GM18502 (cell line): ENCODE results near the gene TXNDC11.

Source experiments
- ATAC-seq: cut with Tn5 transposase; IDR thresholded peaks from one replicate; pipeline ENCODE4 v1.9.1; 2021; ENCODE audit warnings: mild to moderate bottlenecking; ENCODE audit not compliant: unreplicated experiment, poor library complexity

TXNDC11 gene

DNA sequence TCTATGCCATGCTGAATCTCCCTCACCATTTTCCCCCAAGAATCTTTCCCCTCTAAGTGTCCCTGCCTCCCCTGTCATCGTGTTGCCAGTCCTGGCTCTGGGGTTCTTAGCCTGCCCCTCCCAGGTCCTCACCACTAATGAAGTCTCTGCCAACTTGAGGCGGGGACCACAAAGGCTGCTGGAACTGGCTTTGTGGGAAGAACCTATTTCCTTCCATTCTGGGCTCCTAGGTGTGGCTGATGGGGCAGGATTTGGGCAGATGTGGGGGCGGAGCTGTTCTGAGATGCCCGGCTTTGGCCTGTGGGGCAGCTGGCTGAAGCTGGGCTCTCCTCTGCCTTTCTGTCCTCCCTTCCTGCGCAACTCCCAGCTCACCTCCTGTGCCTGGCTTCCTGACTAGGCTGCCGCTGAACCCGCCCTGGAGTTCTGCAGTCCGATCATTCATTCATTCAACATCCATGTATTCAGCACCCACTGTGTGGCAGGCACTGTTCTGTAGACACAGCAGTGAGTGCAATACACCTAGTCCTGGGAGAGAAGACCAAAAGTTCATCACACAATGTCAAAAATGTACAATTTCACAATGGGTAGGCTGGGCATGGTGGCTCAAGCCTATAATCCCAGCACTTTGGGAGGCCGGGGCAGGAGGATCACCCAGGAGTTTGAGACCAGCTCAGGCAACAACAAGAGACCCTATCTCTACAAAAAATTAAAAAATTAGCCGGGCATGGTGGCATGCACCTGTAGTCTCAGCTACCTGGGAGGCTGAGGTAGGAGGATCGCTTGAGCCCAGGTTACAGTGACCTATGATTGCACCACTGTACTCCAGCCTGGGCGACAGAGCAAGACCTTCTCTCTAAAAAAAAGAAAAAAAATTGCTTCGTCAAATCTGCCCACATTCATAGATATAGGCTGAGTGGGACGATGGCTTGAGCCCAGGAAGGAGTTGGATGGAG, 76.3 kb downstream of the TXNDC11 start:
- no peak for ATAC-seq

DNA sequence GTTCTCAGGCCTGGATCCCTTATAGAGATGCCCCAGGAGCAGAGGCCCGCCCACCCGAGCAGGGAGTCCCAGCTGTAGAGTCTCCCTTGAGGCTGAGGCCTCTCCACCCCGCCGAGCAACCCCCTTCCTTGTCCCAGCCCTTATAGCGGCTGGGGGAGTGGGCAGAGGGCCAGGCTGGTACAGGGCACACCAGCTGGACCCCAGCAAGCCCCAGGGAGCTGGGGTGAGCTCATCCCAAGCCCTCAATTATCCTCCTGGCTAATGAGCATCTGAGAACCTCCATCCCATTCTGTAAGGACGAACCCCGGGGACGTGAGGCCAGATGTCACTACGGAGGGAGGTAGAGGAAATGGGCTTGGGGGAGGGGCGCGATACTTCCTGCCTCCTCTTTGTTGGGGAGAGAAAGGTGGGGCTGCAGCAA, 77.6 kb downstream of the TXNDC11 start:
- ATAC-seq: no peak

DNA sequence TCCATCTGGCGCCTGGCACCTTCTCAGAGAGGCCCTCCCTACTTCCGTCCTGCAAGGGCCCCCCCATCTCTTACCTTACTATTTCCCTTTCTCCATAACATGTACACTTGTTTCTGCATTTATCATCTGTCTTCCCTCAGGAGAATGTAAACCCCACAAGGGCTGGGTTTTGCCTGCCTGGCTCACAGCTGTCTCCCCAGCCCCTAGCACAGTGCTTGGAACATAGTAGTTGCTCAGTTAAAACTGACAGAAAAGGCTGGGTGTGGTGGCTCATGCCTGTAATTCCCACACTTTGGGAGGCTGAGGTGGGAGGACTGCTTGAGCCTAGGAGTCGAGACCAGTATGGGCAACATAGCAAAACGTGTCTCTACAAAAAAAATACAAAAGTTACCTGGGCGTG, 80.1 kb downstream of the TXNDC11 start:
- no peak for ATAC-seq

DNA sequence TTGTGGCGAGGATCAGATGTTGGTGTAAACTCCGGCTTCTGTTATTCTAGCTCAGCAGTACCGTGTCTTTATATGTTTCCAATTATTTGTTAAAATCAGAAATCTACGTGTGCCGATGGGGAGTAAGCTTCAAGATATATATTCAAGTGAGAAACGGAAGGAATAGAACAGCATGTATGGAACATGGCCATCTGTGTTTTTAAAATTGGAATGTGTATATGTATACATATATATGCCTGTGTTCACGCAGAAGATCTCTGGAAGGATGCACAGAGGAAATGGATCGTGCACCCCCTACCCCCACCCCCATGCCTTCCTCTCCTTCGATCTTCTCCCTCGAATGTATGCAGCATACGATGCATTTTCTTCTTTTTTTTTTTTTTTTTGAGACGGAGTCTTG, 82.1 kb downstream of the TXNDC11 start:
- no peak for ATAC-seq

DNA sequence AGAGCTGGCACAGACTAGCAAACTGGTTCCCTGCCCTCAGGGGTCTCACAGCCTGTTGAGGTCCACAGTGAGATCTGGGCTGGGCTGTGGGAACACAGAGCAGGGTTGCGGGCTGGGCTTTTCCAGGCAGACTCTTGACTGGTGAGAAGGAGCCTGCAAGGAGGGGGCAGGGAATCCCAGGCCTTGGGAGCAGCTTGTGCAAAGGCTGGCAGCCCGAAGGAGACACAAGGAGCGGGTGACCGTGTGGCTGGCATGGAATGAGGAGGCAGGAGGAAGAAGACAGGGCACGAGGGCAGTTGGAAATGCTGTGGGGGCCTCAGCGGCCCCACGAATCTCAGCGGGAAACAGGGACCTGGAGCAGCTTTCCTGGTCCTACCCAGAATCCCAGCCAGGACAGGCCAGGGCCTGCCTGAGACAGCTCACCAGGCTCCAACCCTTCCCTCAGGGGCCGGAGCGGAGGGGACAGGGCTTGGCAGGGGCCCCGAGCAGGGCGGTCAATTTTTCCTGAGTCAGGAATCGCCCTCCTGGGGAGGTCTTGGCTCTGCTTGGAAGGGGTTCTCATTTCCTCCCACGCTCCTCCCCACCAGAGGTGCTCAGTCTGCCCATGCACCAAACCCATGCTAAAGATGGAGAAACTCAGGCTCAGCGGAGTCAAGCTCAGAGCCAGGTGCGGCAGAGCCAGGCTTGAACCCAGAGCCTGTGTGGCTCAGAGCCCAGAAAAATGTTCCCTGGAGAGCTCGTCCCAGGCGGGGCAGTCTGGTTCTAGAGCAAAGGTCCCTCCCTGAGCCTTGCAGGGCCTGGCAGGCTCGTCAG, 83.6 kb downstream of the TXNDC11 start:
- ATAC-seq: no peak

DNA sequence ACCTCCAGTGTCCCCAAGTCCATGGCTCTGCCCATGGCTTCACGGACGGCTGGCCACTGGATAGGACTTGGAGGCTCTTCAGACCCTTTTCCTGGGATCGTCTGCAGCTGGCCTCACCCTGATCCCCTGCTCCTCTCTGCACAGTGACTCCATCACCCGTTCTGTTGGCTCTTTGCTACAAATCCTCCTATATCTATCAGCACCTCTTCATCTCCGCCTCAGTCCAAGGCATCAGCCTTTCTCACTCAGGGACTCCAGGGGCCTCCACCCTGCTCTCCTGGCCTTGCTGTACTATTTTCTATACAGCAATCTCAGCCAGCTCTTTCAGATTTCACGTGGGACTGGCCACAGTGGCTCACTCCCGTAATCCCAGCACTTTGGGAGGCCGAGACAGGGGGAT, 85.1 kb downstream of the TXNDC11 start:
- ATAC-seq: no peak

DNA sequence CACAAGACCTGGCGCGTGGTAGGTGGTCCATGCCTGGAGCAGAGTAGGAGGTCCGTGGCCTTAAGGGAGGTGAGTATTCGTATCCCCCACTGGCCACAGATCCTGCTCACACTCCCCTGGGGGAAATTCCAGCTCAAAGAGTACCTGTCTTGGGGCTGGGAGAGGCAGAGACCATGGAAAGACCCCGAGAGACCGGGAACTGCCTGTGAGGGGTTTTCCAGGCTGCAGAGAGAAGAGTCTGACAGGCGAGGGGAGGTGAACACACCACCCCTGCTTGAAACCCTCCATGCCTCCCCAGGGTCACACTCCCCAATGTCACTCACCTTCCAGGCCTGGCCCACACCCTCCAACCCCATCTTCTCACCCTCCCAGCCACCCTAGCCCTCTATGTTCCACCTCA, 87.0 kb downstream of the TXNDC11 start:
- ATAC-seq: no peak

DNA sequence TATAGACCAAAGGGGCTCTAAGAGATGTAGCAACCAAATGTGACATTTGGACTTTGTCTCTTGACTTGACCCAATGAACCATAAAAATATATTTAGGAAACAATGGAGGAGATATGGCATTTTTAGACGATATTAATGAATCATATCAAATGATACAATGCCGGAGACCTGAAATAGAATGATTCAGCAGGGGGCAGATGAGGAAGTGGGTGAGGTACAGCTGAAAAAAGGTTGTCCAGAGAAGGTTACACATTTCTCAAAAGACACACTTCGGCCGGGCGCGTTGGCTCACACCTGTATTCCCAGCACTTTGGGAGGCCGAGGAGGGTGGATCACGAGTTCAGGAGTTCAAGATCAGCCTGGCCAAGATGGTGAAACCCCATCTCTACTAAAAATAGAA, 90.9 kb downstream of the TXNDC11 start:
- ATAC-seq: no peak

DNA sequence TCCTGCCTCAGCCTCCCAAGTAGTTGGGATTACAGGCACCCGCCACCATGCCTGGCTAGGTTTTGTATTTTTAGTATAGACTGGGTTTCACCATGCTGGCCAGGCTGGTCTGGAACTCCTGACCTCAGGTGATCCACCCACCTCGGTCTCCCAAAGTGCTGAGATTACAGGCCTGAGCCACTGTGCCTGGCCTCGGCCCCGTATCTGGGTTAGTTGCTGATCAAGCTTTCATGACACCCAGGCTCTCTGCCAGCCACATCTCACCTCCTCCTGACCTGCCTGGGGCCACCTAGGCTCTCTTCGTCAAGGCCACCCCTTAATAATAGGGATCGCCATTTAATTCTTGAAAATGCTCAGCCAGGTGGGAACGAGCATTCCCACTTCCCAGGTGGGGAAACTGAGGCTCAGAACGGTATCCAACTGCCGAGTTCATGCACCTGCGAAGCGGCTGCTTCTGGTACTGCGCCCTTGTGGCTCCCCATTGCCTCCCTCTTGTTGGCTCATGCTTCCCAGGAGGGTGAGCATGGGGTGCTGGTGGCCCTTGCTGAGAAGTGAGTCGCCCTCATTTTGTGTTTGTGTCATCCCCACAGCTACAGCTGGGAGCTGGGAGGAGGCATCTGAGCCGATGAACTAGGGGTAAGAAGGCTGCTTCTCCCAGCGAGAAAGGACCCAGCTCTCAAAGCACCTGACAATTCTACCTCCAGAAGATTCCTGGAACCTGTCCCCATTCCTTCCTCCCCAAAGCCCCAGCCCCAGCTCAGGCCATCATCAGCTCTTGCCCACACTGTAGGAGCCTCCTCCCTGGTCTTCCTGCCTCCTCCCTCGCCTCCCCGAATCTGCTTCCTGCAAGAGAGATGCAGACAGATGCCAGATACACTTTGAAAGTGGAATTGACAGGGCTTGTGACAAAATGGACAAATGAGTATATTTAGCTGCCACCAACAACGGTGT, 91.7 kb downstream of the TXNDC11 start:
- no peak for ATAC-seq

DNA sequence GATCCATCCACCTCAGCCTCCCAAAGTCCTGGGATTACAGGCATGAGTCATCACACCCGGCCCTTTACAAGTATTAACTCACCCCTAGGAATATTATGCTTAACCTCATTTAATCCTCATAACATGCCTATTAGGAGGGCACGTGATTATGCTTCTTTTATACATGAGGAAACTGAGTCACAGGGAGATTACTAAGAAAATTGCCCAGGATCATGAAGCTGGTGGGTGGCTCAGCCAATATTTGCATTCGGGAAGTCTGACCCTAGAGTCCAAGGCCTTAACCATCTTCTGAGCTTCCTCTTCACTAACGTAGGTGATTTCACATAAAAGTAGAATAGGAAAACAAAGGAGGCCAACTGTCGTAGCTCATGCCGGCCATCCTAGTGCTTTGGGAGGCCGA, 93.4 kb downstream of the TXNDC11 start:
- no peak for ATAC-seq

DNA sequence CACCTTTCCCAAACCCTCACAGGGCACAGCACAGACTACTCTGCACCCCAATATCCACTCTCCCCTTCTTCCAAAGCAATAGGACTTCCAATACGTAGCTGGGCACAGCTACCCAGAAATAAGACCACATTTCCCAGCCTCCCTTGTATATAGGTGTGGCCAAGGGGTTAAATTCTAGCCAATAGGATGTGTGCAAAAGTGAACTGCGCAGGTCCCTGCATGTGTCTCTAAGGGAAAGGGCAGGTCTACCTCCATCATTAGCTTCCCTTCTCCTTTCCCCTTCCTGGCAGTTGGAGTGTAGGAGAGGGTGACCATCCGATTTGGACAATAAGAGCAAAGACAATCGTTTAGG, 99.9 kb downstream of the TXNDC11 start:
- no peak for ATAC-seq

DNA sequence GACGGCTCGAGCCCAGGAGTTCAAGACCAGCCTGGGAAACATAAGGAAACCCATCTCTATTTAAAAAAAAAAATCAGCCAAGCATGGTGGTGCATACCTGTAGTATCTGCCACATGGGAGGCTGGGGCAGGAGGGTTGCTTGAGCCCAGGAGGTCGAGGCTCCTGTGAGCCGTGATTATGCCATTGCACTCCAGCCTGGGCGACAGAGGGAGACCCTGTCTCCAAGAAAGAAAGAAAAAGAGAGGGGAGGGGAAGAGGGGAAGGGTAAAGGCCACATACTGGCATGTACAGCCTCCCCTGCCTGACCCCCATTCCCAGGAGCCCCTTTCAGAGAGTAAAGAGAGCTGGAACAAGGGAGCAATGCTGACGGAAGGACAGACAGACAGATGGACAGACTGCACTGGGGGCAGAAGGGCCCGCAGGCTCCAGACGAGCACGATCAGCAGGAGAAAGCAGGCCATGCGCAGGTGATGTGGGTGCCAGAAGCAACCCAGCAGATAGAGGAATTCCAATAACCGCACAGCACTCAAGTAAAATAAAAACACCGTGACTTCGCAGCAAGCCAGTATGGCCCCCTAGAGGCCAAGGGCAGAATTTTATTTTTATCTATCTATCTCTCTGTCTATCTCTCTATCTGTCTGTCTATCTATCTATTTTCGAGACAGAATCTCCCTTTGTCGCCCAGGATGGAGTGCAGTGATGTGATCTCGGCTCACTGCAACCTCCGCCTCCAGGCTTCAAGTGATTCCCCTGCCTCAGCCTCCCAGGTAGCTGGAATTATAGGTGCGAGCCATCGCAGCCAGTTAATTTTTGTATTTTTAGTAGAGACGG, 101.5 kb downstream of the TXNDC11 start:
- ATAC-seq: no peak

DNA sequence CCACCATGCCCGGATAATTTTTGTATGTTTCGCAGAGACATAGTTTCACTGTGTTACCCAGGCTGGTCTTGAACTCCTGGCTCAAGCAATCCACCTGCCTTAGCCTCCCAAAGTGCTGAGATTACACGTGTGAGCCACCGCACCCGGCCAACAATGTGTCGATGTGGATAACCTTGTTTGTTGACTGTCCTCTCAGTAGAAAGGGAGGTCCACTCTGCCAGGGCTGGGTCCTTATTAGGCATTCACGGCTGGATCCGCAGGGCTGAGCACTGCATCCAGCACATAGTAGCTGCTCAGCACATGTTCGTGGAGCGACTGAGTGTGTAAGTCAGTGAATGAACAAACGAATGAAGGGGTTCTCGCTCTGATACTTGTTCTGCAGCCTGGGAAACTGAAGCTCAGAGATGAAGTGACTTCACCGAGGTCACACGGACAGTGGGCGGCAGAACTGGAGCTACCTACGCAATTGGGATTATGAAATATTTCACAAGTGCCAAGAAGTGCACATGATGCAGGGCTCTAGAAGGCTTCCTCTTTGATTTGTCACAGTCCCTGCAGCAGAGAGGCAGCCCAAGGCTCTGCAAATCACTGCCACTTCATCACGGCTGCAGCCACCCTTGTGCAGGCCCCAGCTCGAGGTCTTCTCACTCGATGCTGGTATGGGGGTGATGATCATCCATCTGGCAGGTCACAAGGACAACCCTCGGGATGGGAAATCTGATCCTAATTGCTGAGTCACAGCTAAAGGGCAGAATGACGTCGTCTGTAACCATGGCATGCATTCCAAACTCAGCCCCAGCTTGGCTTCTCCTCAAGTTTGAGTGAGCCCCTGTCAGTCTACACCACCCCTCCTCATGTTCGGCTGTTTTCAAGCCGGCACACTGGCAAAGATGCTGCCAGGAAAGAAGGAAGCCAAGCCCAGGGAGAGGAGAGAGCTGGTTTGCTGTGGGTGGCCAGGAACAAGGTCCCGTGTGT, 102.4 kb downstream of the TXNDC11 start:
- no peak for ATAC-seq

DNA sequence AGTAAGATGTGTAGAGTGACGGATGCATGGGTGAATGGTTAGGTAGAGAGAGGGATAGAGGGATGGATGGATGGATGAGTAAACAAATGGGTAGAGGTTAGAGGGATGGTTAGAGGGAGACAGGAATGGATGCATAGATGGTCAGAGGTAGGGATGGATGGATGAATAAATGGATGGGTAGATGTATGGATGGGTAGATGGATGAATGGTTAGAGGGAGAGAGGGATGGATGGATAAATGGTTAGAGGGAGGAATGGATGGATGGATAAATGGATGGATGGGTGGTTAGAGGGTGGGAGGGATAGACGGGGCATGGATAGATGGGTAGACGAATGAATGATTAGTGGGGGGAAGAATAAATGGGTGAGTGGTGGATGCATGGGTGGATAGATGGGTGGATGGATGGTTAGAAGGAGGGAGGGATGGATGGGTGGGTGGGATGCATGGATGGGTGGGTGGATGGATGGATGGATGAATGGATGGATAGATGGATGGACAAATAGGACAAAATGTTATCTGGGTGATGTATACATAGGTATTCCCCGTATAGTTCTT, 103.6 kb downstream of the TXNDC11 start:
- no peak for ATAC-seq

DNA sequence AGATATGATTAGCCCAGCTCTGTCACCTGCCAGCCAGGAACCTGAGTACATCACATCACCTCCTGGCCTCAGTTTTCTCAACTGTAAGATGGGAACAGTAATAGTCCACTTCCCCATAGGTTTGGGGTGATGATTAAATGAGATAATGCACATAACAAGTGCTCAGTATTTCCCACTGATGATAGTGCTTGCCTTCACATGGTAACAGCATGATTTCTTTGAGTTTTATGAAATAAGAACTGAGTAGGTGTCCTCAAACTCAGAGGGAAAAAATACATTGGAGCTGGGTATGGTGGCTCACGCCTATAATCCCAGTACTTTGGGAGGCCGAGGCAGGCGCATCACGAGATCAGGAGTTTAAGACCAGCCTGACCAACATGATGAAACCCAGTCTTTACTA, 104.5 kb downstream of the TXNDC11 start:
- ATAC-seq: no peak

DNA sequence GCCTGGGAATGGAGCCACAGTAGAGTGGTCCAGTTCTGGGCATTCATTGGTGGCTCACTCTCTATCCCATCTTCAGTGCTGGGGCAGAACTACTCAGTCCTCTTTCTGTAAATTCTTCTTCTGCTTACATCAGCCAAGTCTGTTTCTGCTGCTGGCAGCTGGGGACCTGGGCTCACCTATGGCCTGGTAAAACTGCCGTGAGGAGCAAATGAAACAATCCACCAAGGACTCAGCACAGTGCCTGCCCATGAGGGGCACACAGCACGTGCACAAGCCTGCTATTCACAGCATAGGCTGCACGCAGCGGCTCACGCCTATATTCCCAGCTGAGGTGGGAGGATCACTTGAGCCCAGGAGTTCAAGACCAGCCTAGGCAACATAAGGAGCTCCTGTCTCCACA, 105.3 kb downstream of the TXNDC11 start:
- no peak for ATAC-seq

DNA sequence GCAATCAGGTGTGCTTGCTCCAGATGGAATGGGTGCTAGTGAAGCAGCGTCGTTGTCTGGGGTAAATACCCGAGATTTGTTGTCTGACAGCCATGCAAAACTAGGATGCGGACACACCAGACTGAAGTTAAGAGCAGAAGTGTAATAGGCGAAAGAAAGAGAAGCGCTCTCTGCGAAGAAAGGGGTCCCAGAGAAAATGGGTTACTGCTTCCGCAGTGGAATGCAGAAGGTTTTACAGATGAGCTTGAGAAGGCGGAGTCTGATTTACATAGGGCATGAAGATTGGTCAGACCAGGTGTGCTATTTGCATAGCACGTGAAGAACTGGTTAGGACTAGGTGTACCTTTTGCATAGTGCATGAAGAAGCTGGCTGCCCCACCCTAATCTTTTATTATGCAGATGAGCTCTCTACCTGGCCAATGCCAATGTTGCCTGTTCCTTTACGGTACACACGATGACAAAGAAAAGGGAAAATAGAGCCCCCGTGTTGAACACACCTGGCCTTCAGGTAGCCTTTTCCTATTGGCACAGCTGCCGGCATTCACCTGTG, 106.4 kb downstream of the TXNDC11 start:
- no peak for ATAC-seq

DNA sequence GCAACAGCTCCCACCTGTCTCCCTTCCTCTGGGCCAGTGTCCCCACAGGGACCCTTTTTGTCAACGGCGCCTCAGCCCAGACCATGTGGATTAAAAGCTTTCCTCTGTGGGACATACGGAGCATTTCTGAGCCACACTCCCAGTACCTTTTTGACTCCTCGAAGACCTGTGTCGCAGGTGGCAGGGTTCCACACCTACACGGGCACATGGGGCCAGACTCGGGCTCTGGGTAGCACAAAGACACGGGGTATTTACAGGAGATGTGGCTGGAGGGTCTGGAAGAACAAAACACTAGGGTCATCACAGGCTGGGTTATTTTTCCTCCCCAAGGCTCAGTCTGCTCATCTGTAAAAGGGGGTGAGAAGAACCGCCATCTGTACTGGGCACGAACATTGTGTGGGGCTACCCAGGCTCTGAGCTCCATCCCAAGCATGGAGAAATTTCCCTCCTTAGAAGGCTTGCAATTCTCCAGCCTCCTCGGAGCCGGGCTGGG, 106.9 kb downstream of the TXNDC11 start:
- ATAC-seq: no peak
